HG03378 (cell line): ENCODE data around the gene PPP2R3B.
A peak's percentile ranks its signal among the peaks of the same experiment; 100 is the strongest.
"Not testable (repeated sequence)": the region's sequence is repeated elsewhere in the genome, so short reads cannot be mapped to it uniquely, and the experiment has no call there.

Experiments used
- ATAC-seq: cut with Tn5 transposase; IDR thresholded peaks from one replicate; pipeline ENCODE4 v1.9.1; 2021; ENCODE audit warnings: mild to moderate bottlenecking, moderate library complexity; ENCODE audit not compliant: unreplicated experiment

The PPP2R3B gene, protein sequence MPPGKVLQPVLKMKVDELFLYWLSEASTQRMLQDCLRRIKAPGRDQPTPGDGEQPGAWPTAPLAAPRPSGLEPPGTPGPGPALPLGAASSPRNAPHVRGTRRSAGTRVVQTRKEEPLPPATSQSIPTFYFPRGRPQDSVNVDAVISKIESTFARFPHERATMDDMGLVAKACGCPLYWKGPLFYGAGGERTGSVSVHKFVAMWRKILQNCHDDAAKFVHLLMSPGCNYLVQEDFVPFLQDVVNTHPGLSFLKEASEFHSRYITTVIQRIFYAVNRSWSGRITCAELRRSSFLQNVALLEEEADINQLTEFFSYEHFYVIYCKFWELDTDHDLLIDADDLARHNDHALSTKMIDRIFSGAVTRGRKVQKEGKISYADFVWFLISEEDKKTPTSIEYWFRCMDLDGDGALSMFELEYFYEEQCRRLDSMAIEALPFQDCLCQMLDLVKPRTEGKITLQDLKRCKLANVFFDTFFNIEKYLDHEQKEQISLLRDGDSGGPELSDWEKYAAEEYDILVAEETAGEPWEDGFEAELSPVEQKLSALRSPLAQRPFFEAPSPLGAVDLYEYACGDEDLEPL

DNA sequence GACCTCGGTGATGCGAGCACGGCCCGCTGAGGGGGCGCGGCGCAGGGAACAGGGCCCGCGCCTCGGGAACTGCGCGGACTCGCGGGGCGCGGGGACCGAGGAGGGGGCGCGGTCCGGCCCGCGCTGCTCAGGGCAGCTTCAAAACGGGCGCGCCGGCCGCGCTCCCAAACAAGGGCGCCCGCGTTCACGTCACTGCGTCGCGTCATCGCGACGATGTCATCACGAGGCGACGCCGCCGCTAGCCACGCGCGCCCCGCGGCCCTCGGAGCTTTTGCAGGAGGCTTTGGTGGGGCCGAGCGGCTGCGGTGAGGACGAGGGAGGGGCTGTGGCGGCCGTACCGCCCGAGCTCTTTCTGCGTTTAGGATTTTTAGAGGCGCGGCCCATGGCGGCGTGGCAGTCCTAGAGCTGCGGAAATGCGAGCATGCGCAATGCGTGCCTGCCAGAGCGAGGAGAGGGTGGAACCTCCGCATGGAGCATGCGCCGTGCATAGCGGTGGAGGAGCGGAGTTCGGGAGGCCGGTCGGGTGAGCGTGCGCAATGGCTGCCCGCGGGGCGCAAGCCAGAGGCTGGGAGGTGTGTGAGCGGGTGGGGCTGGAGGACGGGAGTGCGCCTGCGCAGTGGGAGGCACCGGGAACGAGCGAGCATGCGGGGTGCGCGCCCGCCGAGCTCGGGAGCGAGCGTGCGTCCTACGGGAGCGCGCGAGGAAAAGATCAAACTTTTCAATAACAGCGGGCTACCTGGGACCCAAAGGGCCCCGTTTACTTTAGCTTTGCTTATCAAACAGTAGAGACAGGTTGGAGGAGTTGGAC lies at the start of gene PPP2R3B:
Gene PPP2R3B, minus strand, starts transcription at position 140 of the 808 bp plus-strand sequence. CDS start 216 bp downstream, outside the sequence.
- peak; percentile 89 for ATAC-seq

DNA sequence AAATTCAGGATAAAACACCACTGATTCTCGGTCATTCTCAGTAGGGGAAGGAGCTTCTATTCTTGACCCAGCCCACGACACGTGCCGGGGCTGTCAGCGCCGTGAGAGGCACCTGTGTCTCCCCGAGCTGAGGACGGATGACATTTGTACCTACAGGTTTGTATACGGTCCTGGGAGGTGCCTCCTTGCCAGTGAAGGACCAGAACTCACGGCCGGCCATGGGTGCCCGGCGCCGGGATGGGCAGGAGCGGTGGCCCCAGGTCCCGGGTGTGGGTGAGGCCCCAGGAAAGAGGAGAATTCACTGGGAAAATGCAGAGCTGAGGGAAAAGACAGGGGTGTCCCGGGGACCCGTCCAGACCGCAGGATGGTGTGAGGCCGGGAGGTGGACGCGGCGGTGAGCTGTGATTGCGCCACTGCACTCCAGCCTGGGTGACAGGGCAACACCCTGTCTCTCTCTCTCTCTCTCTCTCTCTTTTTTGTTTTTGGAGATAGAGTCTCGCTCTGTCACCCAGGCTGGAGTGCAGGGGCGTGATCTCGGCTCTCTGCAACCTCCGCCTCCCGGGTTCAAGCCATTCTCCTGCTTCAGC lies 48.9 kb upstream of the PPP2R3B start:
- no peak for ATAC-seq

DNA sequence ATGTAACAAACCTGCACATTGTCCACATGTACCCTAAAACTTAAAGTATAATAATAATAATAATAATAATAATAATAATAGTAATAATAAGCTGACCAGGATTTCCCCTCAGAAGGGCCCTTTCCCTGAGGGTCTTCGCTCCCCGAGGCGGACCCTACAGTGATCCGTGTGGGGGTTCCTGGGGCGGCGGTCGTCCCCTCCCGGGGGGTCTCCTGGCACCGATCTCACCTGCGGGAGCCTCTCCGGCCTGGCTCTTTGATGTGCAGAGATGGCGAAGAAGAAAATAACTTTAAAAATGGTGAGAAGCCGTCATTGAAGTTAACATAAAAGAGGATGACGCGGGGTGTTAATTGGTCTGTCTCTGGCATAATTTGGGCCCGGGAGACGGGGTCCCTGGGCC lies 48.2 kb upstream of the PPP2R3B start:
- ATAC-seq = no peak

DNA sequence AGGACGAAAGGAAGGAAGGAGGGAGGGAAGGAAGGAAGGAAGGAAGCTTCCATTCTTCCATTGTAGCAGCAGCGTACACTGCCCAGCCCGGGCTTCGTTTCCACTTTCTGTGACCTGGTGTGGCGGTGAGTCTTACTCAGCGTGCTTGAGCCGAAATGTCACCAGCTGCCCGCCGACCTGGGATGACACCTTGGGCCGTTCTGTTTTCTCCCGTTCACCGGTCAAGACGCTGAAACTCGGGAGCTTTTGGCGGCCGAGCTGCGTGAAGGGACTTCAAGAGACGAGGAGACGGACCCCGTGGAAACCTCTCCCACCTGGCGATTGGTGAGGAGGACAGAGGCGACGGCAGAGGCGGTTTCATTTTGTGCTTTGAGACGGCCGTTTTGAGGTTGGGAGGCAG lies 47.1 kb upstream of the PPP2R3B start:
- no peak for ATAC-seq

DNA sequence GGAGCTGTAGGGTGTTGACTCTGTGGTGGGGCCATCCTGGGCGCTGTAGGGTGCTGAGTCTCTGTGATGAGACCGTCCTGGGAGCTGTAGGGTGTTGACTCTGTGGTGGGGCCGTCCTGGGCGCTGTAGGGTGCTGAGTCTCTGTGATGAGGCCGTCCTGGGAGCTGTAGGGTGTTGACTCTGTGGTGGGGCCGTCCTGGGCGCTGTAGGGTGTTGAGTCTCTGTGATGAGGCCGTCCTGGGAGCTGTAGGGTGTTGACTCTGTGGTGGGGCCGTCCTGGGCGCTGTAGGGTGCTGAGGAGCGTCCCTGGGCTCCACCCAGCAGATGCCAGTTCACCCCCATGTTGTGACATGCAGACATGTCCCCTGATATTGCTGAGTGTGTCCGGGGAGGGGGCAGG lies 46.0 kb upstream of the PPP2R3B start:
- ATAC-seq = not testable (repeated sequence)

DNA sequence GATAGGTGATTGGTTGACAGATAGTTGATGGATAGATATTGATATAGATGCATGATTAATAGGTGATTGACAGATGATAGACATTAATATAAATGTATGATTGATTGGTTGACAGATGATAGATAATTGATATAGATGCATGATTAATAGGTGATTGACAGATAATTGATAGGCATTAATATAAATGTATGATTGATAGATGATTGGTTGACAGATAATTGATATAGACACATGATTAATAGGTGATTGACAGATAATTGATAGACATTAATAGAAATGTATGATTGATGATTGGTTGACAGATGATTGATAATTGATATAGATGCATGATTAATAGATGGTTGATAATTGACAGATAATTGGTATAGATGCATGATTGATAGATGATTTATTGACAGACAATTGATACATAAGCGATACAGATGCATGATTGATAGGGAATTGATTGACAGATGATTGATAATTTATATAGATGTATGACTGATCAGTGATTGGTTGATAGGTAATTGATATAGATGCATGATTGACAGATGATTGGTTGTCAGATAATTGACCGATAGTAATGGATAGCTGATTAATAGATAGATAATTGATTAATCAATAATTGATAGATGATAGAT lies 44.9 kb upstream of the PPP2R3B start:
- no peak for ATAC-seq

DNA sequence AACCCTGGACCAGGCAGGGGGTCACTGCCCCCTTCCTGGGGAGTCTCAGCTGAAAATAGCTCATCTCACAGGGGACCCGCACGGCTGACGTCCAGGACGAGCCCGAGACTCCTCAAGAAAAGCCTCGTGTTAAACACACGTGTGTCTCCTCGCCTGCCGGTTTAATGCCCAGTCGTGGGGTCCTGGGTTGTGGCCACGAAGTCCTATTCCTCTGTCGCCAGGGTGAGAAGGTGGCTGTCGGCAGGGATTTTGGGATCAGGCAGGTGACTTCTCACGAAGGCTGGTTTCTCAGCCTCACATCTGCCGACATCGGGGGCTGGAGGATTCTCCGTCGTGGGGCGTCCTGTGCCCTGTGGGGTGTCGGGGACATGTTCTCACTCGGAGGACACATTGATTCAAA lies 44.3 kb upstream of the PPP2R3B start:
- no peak for ATAC-seq

DNA sequence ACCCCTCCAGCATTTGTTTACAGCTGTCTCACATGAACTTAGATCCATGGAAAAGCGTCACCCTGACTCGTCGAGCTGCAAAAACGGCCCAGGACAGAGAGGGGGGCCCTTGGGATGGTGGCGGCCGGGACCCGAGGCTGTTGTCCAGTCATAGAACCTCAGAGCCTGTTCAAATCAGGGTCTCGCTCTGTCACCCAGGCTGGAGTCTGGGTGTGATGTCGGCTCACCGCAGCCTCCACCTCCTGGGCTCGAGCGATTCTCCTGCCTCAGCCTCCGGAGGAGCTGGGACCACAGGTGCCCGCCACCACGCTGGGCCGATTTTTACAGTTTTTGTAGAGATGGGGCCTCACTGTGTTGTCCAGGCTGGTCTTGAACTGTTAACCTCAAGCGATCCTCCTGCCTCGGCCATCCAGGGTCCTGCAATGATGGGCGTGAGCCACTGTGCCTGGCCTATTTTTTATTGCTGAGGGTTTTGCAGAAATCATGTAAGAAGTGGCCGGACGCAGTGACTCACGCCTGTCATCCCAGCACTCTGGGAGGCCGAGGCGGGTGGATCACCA lies 42.6 kb upstream of the PPP2R3B start:
- ATAC-seq = no peak

DNA sequence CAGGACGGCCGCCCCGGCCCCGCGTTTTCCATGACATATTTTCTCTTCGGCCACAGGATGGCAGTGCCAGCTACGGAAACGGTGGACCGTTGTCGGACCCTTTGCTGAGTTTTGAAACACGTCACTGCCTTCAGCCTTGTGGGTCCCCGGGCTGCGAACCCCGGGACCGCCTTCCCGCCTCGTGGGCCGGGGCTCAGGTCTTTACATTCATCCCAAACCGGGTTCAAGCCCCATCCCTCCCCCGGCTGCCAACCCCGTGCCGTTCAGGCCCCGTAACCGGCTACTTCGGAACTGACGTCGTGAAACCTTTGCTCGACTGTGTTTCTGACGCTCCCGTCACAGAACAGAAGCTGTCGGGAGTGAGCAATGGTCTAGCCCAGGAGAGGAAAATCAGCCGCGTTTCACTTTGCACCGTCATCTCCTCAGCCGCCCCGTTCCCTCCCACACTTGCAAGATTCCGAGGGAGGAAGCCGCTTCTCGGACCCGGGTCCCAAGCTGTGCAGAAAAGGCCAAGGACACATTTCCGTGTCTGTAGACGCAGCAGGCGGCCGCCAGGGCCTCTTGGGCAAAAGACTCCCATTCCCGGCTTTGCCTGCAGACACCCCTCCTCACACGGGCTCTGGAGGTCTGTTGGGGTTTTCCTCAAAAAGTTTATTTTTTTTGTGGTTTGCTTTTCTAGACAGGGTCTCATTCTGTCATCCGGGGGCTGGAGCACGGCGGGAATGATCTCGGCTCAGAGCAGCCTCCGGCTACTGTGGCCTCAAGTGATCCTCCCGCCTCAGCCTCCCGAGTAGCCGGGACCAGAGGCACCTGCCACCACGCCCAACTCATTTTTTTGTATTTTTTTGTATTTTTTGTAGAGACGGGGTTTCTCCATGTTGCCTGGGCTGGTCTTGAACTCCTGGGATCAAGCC lies 41.4 kb upstream of the PPP2R3B start:
- ATAC-seq = no peak

DNA sequence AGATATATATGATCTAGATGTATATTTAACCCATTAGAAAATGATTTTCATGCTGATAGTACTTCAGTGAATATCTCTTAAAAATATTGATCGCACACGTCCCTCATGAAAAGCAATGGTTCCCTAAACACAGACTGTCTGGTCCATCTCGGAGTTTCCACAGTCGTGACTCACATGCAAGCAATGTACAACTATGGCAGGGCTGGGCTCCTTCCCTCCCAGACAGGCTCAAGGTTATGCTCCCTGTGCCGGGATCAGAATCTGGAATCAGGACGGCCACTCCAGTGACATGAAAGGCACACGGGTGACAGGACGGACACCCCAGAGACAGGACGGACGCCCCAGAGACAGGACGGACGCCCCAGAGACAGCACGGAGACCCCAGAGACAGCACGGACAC lies 40.2 kb upstream of the PPP2R3B start:
- no peak for ATAC-seq

DNA sequence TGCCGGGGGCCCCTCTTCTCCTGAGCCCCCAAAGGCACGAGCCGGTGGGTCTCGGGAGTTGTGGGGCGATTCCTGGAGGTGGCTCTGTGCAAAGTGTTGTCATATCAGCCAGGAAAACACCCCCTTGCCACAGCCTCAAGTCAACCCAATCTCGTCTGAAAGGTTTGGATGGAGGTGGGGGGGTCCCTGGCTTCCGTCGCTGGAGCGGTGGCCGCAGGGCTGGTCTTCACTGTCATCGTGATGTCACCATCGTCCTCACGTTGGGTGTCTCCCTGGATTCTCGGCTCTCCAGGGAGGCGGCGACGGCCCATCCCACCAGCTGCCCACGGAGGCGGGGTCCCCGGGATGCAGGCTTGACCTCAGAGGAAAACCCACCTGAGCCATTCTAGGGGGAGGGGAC lies 38.3 kb upstream of the PPP2R3B start:
- ATAC-seq = no peak

DNA sequence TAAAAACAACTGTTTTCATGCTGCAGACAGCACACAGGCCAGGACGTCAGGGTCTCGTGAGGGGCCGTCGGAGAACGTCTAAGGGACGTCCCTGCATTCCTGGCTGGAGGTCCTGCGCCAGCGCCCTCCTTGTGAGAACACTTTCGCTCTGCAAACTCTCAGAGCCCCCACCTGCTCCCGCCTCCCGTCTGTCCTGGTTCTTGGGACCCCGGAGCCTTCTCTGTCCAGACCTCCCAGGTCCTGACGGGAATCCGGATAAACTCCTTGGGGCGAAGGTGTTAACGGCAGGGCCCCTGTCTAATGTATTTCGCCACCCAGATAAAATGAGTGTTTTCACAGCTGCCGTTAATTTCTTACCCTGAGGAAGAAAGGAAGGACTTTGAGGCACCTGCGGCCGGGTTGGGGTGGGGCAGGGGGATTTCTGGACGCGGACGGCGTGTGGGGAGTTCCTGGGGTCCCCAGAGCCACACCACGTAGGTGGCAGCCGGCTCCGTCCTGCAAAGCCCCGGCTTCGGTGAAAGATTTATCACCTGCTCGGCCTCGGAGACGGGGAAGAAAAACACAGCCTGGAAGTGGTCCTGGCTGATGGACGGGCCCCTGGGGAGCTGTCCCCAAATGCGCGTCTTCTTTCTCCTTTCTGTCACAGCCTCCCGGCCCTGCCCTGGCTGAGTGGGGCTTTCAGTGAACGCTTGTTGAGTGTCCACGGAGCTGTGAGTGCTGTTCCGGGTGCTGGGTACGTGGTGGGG lies 35.1 kb upstream of the PPP2R3B start:
- no peak for ATAC-seq

DNA sequence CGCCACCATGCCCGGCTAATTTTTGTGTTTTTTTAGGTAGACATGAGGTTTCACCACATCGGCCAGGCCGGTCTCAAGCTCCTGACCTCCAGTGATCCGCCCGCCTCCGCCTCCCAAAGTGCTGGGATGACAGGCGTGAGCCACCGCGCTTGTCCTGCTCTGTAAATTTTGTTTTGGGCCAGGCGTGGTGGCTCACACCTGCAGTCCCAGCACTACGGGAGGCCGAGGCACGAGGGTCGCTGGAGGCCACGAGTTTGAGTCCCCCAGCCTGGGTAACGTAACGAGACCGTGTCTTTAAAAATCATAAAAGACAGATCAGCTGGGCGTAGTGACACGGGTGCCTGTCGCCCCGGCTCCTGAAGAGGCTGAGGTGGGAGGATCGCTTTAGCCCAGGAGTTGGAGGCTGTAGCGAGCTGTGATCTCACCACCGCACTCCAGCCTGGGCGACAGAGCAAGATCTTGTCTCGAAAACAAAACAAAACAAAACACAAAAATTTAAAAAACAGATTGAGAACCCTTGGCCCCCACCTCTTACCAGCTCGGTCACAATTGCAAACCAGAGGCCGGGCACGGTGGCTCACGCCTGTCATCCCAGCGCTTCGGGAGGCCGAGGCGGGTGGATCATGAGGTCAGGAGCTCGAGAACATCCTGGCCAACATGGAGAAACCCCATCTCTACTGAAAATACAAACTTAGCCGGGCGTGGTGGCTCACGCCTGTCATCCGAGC lies 34.0 kb upstream of the PPP2R3B start:
- no peak for ATAC-seq

DNA sequence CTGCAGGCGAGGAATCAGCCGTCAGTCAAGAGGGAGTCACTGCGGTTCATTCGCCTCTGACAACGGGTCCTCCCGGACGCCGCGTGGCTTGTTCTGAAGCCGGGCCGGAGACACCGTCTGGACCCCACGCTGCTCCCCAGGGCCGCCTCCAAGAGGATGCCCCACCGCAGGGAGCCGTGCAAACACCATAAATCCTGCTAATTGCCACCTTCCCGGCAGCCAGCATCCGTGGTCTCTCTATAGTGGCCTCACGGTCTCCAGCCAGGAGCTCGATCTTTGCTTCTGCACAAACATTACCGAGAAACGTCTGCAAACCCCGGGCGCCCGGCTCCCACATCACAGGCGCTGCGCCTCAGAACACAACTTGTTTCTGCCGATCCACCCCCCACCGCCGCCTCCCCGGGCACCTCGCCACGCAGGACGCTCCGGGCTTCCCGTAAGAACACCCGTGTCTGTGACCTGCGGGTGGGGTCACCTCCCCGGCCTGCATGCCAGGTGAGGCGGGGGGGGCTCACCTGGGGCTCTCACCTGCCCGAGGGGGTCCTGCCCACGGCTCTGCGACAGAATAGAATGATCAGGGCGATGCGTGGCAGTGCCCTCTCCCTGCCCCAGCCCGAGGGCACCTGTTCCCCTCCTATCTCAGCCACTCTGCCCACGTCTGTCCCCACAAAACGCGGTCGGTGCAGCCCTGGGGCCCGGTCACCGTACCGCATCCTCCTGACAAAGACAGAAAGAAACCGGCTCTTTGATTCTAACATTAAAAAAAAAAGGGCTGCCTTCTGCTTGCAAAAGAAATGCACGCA lies 32.4 kb upstream of the PPP2R3B start:
- no peak for ATAC-seq

DNA sequence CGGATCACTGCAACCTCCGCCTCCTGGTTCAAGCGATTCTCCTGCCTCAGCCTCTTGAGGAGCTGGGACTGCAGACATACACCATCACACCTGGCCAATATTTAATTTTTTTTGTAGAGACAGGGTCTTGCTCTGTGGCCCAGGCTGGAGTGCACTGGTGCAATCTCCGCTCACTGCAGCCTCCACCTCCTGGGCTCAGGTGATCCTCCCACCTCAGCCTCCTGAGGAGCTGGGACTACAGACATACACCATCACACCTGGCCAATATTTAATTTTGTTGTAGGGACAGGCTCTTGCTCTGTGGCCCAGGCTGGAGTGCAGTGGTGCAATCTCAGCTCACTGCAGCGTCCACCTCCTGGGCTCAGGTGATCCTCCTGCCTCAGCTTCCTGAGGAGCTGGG lies 28.8 kb upstream of the PPP2R3B start:
- not testable (repeated sequence) for ATAC-seq

DNA sequence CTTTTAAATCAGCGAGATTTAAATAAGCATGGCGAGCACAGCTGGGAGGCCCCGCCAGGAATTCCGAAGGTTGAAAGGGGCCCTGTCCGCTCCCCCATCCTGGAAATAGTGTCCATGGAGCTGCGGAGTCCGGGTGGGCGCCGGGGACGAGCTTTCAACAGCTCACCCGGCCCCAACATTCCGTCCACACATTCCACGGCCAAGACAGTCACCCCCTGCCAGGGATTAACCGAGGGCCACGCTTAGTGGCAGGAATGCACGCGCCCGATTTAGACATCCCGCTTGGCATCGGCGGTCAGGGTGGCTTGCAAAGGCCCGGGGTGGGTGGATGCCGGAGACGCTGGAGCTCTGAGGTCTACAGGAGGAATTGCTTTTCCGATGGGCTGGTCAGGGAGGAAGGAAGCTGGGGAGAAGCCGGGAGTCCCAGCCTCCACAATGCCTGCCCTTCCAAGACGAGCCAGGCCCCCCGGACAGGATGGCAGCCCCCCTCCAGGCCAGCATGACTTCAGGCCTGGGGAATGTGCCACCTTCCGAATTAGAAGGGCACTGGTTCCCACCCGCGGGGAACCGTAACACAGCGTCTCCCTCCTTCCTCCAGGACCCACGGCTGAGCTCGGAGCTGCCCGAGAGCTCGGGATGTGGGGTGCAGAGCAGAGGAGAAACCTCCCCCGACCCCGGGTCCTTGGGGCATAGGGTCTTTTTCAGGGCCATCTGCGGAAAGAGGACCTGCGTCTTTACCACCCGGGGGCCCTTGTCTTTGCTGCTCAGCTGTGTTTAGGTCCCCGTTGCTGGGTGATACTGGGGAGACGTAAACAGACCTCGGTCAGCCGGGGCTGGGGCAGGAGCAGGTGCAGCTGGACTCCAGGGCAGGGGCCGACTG lies 26.9 kb upstream of the PPP2R3B start:
- no peak for ATAC-seq
